KBM-7 (cell line): ENCODE data around the gene SCART1.
"Not testable (repeated sequence)": the region's sequence is repeated elsewhere in the genome, so short reads cannot be mapped to it uniquely, and the experiment has no call there.

Source experiments
- DNase-seq: peaks from one replicate; pipeline ENCODE4 v3.0.0-alpha.2; 2015
- in situ Hi-C: fragments of 300-500 bp; cut with MboI; formaldehyde crosslinking; loops from 2 replicates; pipeline ENCODE4 v1.14.3; 2020; ENCODE audit warnings: low sequenced_read_pairs, low pct_unique_long_range_greater_than_20kb, mixed read lengths

SCART1 gene

DNA sequence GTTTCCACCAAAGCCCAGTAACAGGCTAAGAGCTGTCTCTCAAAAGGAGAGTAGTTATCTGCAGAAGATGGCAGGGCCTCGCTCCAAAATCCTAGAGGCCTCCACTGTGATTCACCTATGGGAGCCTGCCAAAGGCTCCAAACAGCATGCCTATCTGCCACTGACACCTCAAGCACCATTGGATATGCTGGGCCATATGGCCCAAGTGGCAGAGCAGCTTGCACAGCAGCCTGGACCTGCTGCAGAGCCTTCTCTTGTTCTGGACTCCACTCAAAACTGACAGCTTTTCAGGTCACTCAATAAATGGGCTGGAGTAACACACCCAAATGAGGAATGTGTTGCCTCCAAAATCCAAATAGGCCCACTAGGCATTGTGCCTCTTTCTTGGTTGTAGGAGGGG, 45.4 kb downstream of the SCART1 start:
- DNase-seq, in situ Hi-C loops: not testable (repeated sequence)

DNA sequence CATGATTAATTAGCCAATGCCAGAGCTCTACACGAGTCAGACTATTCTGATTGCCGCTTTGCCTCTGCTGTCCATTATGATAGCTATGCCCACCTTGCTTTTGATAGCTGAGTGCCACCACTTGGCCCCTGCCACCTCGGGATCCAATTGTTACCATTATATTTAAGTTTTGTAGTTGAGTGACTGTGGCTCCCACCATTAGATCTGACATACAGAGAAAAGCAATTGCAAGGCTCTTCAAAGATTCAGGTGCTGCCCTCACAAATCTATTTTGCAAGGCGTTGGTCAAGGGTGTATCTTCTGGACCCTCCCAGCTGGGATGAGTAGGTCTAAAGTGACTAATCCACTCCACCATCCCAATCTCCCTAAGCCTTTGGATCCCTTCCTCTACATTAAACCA, 47.2 kb downstream of the SCART1 start:
- in situ Hi-C loops, DNase-seq: not testable (repeated sequence)

DNA sequence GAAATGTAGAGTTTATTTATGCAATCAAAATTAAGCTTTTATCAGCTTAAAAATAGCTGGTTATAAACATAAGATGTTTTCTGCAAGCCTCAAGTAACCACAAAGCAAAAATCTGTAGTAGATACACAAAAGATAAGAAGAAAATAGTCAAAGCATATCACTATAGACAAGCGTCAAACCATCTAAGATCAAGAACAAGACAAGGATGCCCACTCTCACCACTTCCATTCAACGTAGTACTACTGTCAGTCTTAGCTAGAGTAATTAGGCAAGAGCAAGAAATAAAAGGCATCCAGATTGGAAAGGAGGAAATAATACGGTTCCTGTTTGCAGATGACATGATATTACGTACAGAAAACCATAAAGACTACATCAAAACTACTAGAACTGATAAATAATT, 56.0 kb downstream of the SCART1 start:
- DNase-seq: no peak
- in situ Hi-C loops: no loop called here

- in situ Hi-C loops: no loop called here
- DNase-seq: no peak
These were observed 57.7 kb downstream of the SCART1 start for GRCh38 chr10:133511408-133511807.

GRCh38 chr10:133511907-133512528, 58.3 kb downstream of the SCART1 start:
- no peak for DNase-seq
- in situ Hi-C loops: no loop called here

DNA sequence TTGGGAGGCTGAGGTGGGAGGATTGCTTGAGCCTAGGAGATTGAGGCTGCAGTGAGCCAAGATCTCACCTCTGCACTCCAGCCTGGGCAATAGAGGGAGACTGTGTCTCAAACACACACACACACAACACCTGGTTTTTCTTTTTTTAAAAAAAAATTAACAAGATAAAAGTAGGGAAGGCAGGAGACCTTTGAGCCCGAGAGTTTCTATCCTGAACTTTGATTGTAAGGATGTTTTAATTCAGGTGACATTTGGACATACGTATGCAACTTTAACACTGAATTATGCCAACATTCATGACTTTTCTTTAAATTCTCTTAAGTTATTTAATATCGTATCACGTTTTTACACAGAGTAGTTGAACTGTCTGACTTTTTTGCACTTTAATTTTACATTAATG, 61.7 kb downstream of the SCART1 start:
- DNase-seq: no peak
- in situ Hi-C loops: no loop called here

- in situ Hi-C loops: no loop called here
- DNase-seq: no peak
These were observed 62.3 kb downstream of the SCART1 start for GRCh38 chr10:133516057-133516456.

- DNase-seq, in situ Hi-C loops: not testable (repeated sequence)
These were observed 64.8 kb downstream of the SCART1 start for GRCh38 chr10:133518517-133518916.
